IMR-90 (cell line): Measurements from ENCODE around the gene CMKLR1. TPM values are rescaled to one million over a fixed set of nuclear protein-coding genes. Genes with fewer than 3 reads are reported as not detected.

Experiments used
- ATAC-seq: fragments of 200-7000 bp; cut with Tn5 transposase; 2 replicates; pipeline ENCODE4 v1.9.1; 2020; ENCODE audit warnings: low read depth, mild to moderate bottlenecking, moderate library complexity
- BruUV-seq: library from RNA; stranded (reverse); fragments of 400-500 nt; replicated peaks from 2 replicates; lab custom pipeline; 2021; lab: Mats Ljungman, UMichigan
- CTCF ChIA-PET: fragments of 300-600 bp; formaldehyde crosslinking; extraction: SDS; loops from one replicate; lab custom pipeline; 2021; ENCODE audit warnings: antibody characterized with exemption; lab: Yijun Ruan, JAX
- POLR2A ChIA-PET: fragments of 300-600 bp; sonication (Branson Sonifier 250); formaldehyde crosslinking; loops from one replicate; lab custom pipeline; 2022; ENCODE audit warnings: antibody characterized with exemption; ENCODE audit not compliant: unreplicated experiment; lab: Charles Lee
- DNase-seq: peaks from one replicate; pipeline ENCODE4 v3.0.0; 2013
- H2AFZ ChIP-seq: replicated peaks from 2 replicates; pipeline ENCODE3; 2013; ENCODE audit warnings: low read length, mild to moderate bottlenecking; ENCODE audit not compliant: poor library complexity
- H2AK5ac ChIP-seq: 2 replicates; pipeline ENCODE4 v1.6.1; 2013; ENCODE audit warnings: low read depth, low read length, inconsistent platforms
- H2AK9ac ChIP-seq: replicated peaks from 2 replicates; pipeline ENCODE3; 2013; ENCODE audit warnings: mild to moderate bottlenecking, low read depth, low read length, moderate library complexity; ENCODE audit not compliant: poor library complexity
- H2BK120ac ChIP-seq: 2 replicates; pipeline ENCODE4 v1.6.1; 2013; ENCODE audit warnings: low read depth, low read length, inconsistent platforms
- H2BK15ac ChIP-seq: 3 replicates; pipeline ENCODE4 v1.6.1; 2013; ENCODE audit warnings: low read depth, low read length, inconsistent platforms
- H2BK20ac ChIP-seq: 2 replicates; pipeline ENCODE4 v1.6.1; 2013; ENCODE audit warnings: low read depth, mild to moderate bottlenecking, inconsistent platforms, low read length, moderate library complexity
- H2BK5ac ChIP-seq: 2 replicates; pipeline ENCODE4 v1.6.1; 2013; ENCODE audit warnings: mild to moderate bottlenecking, low read depth, low read length, inconsistent platforms; ENCODE audit not compliant: poor library complexity, severe bottlenecking
- H3K14ac ChIP-seq: replicated peaks from 2 replicates; pipeline ENCODE4 v1.6.1; 2013; ENCODE audit warnings: low read depth, low read length, inconsistent platforms
- H3K18ac ChIP-seq: 2 replicates; pipeline ENCODE4 v1.6.1; 2013; ENCODE audit warnings: low read depth, low read length, control low read depth
- H3K23ac ChIP-seq: 2 replicates; pipeline ENCODE4 v1.6.1; 2013; ENCODE audit warnings: low read depth, low read length, inconsistent platforms
- H3K27ac ChIP-seq: 2 replicates; pipeline ENCODE4 v1.5.1; 2013; ENCODE audit warnings: mild to moderate bottlenecking, control low read depth, low read length; ENCODE audit not compliant: insufficient read depth
- H3K27me3 ChIP-seq: 2 replicates; pipeline ENCODE4 v1.6.1; 2013; ENCODE audit warnings: low read length; ENCODE audit not compliant: control insufficient read depth, insufficient read depth
- H3K36me3 ChIP-seq: 2 replicates; pipeline ENCODE4 v1.6.1; 2013; ENCODE audit warnings: low read length, mixed read lengths; ENCODE audit not compliant: control insufficient read depth, insufficient read depth
- H3K4ac ChIP-seq: 2 replicates; pipeline ENCODE4 v1.6.1; 2013; ENCODE audit warnings: low read depth, low read length, inconsistent platforms
- H3K4me1 ChIP-seq: 2 replicates; pipeline ENCODE4 v1.6.1; 2013; ENCODE audit warnings: low read length, mixed read lengths; ENCODE audit not compliant: control insufficient read depth, insufficient read depth
- H3K4me2 ChIP-seq: 2 replicates; pipeline ENCODE4 v1.6.1; 2013; ENCODE audit warnings: low read depth, mild to moderate bottlenecking, control low read depth, low read length, moderate library complexity
- H3K4me3 ChIP-seq: 2 replicates; pipeline ENCODE4 v1.5.1; 2013; ENCODE audit warnings: low read depth, mild to moderate bottlenecking, control low read depth, low read length, moderate library complexity; ENCODE audit not compliant: insufficient read depth
- H3K56ac ChIP-seq: 2 replicates; pipeline ENCODE4 v1.6.1; 2013; ENCODE audit warnings: low read length, inconsistent platforms; ENCODE audit not compliant: insufficient read depth; ENCODE audit errors: extremely low read depth
- H3K79me1 ChIP-seq, 2 experiments: 2 replicates each; pipeline ENCODE4 v1.6.1; 2013; ENCODE audit warnings: low read length in 2 of 2, inconsistent platforms in 1 of 2, low read depth in 1 of 2
- H3K9ac ChIP-seq: 2 replicates; pipeline ENCODE4 v1.6.1; 2013; ENCODE audit warnings: low read depth, low read length, control low read depth
- H3K9me1 ChIP-seq: 2 replicates; pipeline ENCODE4 v1.6.1; 2013; ENCODE audit warnings: low read length, inconsistent platforms; ENCODE audit not compliant: insufficient read depth
- H3K9me3 ChIP-seq: 2 replicates; pipeline ENCODE4 v1.6.1; 2013; ENCODE audit warnings: low read length; ENCODE audit not compliant: control insufficient read depth, insufficient read depth
- H4K20me1 ChIP-seq: 2 replicates; pipeline ENCODE4 v1.6.1; 2013; ENCODE audit warnings: low read length, inconsistent platforms; ENCODE audit not compliant: insufficient read depth
- H4K5ac ChIP-seq: 2 replicates; pipeline ENCODE4 v1.6.1; 2013; ENCODE audit warnings: mild to moderate bottlenecking, low read depth, low read length, control low read depth
- H4K8ac ChIP-seq, 2 experiments: 2 replicates each; pipeline ENCODE4 v1.6.1; 2013; ENCODE audit warnings: low read depth in 2 of 2, low read length in 2 of 2, control low read depth in 1 of 2, inconsistent platforms in 1 of 2
- H4K91ac ChIP-seq: 2 replicates; pipeline ENCODE4 v1.6.1; 2013; ENCODE audit warnings: low read depth, low read length, inconsistent platforms; ENCODE audit not compliant: insufficient read depth
- BHLHE40 ChIP-seq: fragments of 150-350 bp; IDR thresholded peaks from 2 replicates; pipeline ENCODE4 v1.6.1; 2016; ENCODE audit warnings: mild to moderate bottlenecking, low read depth, low read length
- CEBPB ChIP-seq: IDR thresholded peaks from 2 replicates; pipeline ENCODE4 v1.6.1; 2012; ENCODE audit warnings: low read depth, low read length, improper control_type of control experiment
- CHD1 ChIP-seq: IDR thresholded peaks from 2 replicates; pipeline ENCODE4 v1.6.1; 2012; ENCODE audit warnings: low read depth, low read length, improper control_type of control experiment
- CTCF ChIP-seq: conservative IDR thresholded peaks from 2 replicates; pipeline ENCODE4 v1.5.1; 2012; ENCODE audit warnings: mild to moderate bottlenecking, low read depth, low read length, improper control_type of control experiment
- ELK1 ChIP-seq: fragments of 150-350 bp; IDR thresholded peaks from 2 replicates; pipeline ENCODE4 v1.6.1; 2016; ENCODE audit warnings: low read depth, mild to moderate bottlenecking, low read length, moderate library complexity, borderline replicate concordance
- FOS ChIP-seq: fragments of 150-350 bp; IDR thresholded peaks from 2 replicates; pipeline ENCODE4 v1.6.1; 2016; ENCODE audit warnings: low read depth, low read length
- MAFK ChIP-seq: IDR thresholded peaks from 2 replicates; pipeline ENCODE4 v1.6.1; 2012; ENCODE audit warnings: low read depth, low read length, improper control_type of control experiment
- MAZ ChIP-seq: IDR thresholded peaks from 2 replicates; pipeline ENCODE4 v1.6.1; 2012; ENCODE audit warnings: low read depth, mild to moderate bottlenecking, low read length, improper control_type of control experiment, moderate library complexity, borderline replicate concordance
- MXI1 ChIP-seq: IDR thresholded peaks from 2 replicates; pipeline ENCODE4 v1.6.1; 2012; ENCODE audit warnings: low read depth, mild to moderate bottlenecking, low read length, moderate library complexity, borderline replicate concordance
- NFE2L2 ChIP-seq: fragments of 150-350 bp; IDR thresholded peaks from 2 replicates; pipeline ENCODE4 v1.6.1; 2016; ENCODE audit warnings: low read depth, mild to moderate bottlenecking, low read length
- POLR2A ChIP-seq: IDR thresholded peaks from 2 replicates; pipeline ENCODE4 v1.6.1; 2012; ENCODE audit warnings: mild to moderate bottlenecking, low read depth, low read length
- RAD21 ChIP-seq: IDR thresholded peaks from 2 replicates; pipeline ENCODE4 v1.6.1; 2012; ENCODE audit warnings: low read length, improper control_type of control experiment
- RCOR1 ChIP-seq: IDR thresholded peaks from 2 replicates; pipeline ENCODE4 v1.6.1; 2012; ENCODE audit warnings: mild to moderate bottlenecking, low read length, improper control_type of control experiment; ENCODE audit not compliant: insufficient replicate concordance
- RFX5 ChIP-seq: IDR thresholded peaks from 2 replicates; pipeline ENCODE4 v1.8.0; 2012; ENCODE audit warnings: low read depth, mild to moderate bottlenecking, low read length, moderate library complexity
- SMC3 ChIP-seq: fragments of 150-350 bp; IDR thresholded peaks from 2 replicates; pipeline ENCODE4 v1.6.1; 2016; ENCODE audit warnings: low read depth, mild to moderate bottlenecking, antibody characterized with exemption, low read length, moderate library complexity
- USF2 ChIP-seq: fragments of 150-350 bp; IDR thresholded peaks from 2 replicates; pipeline ENCODE4 v1.6.1; 2017; ENCODE audit warnings: mild to moderate bottlenecking, antibody characterized with exemption, low read length, low read depth
- WGBS, 2 experiments: methylation state at CpG; one replicate each; pipeline versions ENCODE4 v1.1.5 to v1.1.7; 2013; ENCODE audit warnings: missing lambda C conversion rate in 2 of 2; ENCODE audit not compliant: insufficient read length in 1 of 2; ENCODE audit errors: extremely low coverage in 2 of 2; 5-methylcytosine and 5-hydroxymethylcytosine counted together
- dilution Hi-C: fragments of 300-500 bp; cut with HindIII; formaldehyde crosslinking; loops from one replicate; pipeline ENCODE4 v1.14.3; 2018; ENCODE audit warnings: low sequenced_read_pairs; ENCODE audit not compliant: unreplicated experiment
- in situ Hi-C: fragments of 300-500 bp; cut with MboI; formaldehyde crosslinking; loops from 3 replicates; pipeline ENCODE4 v1.14.3; 2019; ENCODE audit warnings: low sequenced_read_pairs, inconsistent platforms, mixed read lengths
- intact Hi-C: fragments of 100-400 bp; cut with micrococcal nuclease; formaldehyde crosslinking; loops from 2 replicates; pipeline ENCODE4 v1.10.0; 2022
- polyA plus RNA-seq, 3 experiments: library from polyadenylated mRNA; depleted of rRNA; stranded (reverse); fragments of >200 nt; gene quantifications; 2 replicates each; pipeline ENCODE4 v1.2.3, GENCODE V29; 2012; ENCODE audit warnings: low replicate concordance in 1 of 3
- total RNA-seq: library from RNA; depleted of rRNA; stranded (reverse); fragments of >200 nt; gene quantifications from 2 replicates; pipeline ENCODE4 v1.2.3, GENCODE V29; 2012

CMKLR1 gene
- total and polyA plus RNA-seq, 2 of the 4 experiments (the other 2 are of a cell fraction) = not detected

- Histone ChIP-seq H2BK120ac (no peak overlapping the region), H2BK5ac (no peak overlapping the region), H3K18ac (no peak overlapping the region), H3K56ac (no peak overlapping the region), H3K4me2 (no peak overlapping the region), H3K14ac (no peak overlapping the region), H4K5ac (no peak overlapping the region), H3K9me3 (no peaks in the 10 kb centered on the region), H4K91ac (no peak overlapping the region), H4K8ac (no peak overlapping the region), H2BK20ac (no peak overlapping the region), H3K27me3 (peaks cover 9% of the 10 kb centered on the region; the same call in 1 of the 2 replicates), H2BK15ac (no peak overlapping the region), H3K4me1 (no peaks in the 10 kb centered on the region), H3K4me3 (no peak overlapping the region), H3K27ac (no peak overlapping the region), H3K36me3 (no peaks in the 10 kb centered on the region), H3K9ac (no peak overlapping the region), H3K4ac (no peak overlapping the region), H4K20me1 (no peaks in the 10 kb centered on the region), H3K79me1 (no peaks in the 10 kb centered on the region), H2AK9ac (no peak overlapping the region), H3K9me1 (no peaks in the 10 kb centered on the region), H2AFZ (no peak overlapping the region), H2AK5ac (no peak overlapping the region), H3K23ac (no peak overlapping the region)
- DNase-seq (no peak), ATAC-seq (no peak)
- ChIA-PET CTCF (no interaction called here), POLR2A (no interaction called here)
- 60% methylated on average over 1 of the region's 4 CpGs; no CpG with 5 or more reads in 1 of the 2 experiments for WGBS, 2 experiments
- dilution Hi-C loops (no loop called here), intact Hi-C loops (no loop called here), in situ Hi-C loops (no loop called here)
- TF ChIP-seq ELK1 = no peak
- TF ChIP-seq CEBPB = no peak
- TF ChIP-seq NFE2L2 = no peak
- no peak for TF ChIP-seq BHLHE40
- no peak for TF ChIP-seq RFX5
- TF ChIP-seq MAZ = no peak
- TF ChIP-seq RAD21 = no peak
- no peak for TF ChIP-seq RCOR1
- TF ChIP-seq FOS = no peak
- no peak for TF ChIP-seq CTCF
- no peak for TF ChIP-seq USF2
- TF ChIP-seq MAFK = no peak
- TF ChIP-seq CHD1 = no peak
- no peak for TF ChIP-seq POLR2A
- no peak for TF ChIP-seq SMC3
- TF ChIP-seq MXI1 = no peak
- no TSS peak for BruUV-seq
These were observed 3.6 kb downstream of the CMKLR1 start for GRCh38 chr12:108335349-108336119.
